Activated CD4-positive, alpha-beta T cell treated with anti-CD3 and anti-CD28 coated beads for 48 hours (primary cell): ENCODE data around the gene DNM2.
"Not testable (repeated sequence)": the region's sequence is repeated elsewhere in the genome, so short reads cannot be mapped to it uniquely, and the experiment has no call there.

Experiments
- DNase-seq: peaks from one replicate; pipeline ENCODE4 v3.0.0-alpha.2; 2020

Gene DNM2

GRCh38 chr19:10839114-10840050, 121.5 kb downstream of the DNM2 start:
- no peak for DNase-seq

- no peak for DNase-seq
Measured at GRCh38 chr19:10842788-10843187, 124.9 kb downstream of the DNM2 start.

GRCh38 chr19:10846500-10847202, 128.8 kb downstream of the DNM2 start:
- DNase-seq, result no peak

GRCh38 chr19:10848230-10848856, 130.5 kb downstream of the DNM2 start, which contains the start of gene C19orf38:
Gene C19orf38, plus strand, starts transcription at chr19:10848415. Its CDS starts 94 bp downstream, at chr19:10848509.
- DNase-seq, result peak; percentile 27

GRCh38 chr19:10850631-10851030, 132.8 kb downstream of the DNM2 start:
- DNase-seq, result no peak

- no peak for DNase-seq
Measured at GRCh38 chr19:10852098-10852800, 134.4 kb downstream of the DNM2 start.

GRCh38 chr19:10852941-10853340, 135.1 kb downstream of the DNM2 start:
- DNase-seq, result no peak

GRCh38 chr19:10854350-10855089, 136.6 kb downstream of the DNM2 start:
- DNase-seq, result no peak

GRCh38 chr19:10855879-10856522, 138.1 kb downstream of the DNM2 start:
- DNase-seq, result peak; percentile 55

GRCh38 chr19:10856899-10857298, 139.0 kb downstream of the DNM2 start:
- DNase-seq, result not testable (repeated sequence)

GRCh38 chr19:10858204-10858828, 140.4 kb downstream of the DNM2 start:
- peak; percentile 45 for DNase-seq

GRCh38 chr19:10861103-10861651, 143.3 kb downstream of the DNM2 start:
- DNase-seq, result peak; percentile 61

GRCh38 chr19:10862561-10863106, 144.8 kb downstream of the DNM2 start:
- DNase-seq, result no peak

GRCh38 chr19:10863107-10863717, 145.3 kb downstream of the DNM2 start:
- no peak for DNase-seq

- DNase-seq, result peak; percentile 90
Measured at GRCh38 chr19:10864538-10864899, 146.6 kb downstream of the DNM2 start.

GRCh38 chr19:10866495-10866894, 148.6 kb downstream of the DNM2 start:
- no peak for DNase-seq

- DNase-seq, result no peak
Measured at GRCh38 chr19:10868872-10869547, 151.1 kb downstream of the DNM2 start.

GRCh38 chr19:10869872-10870311, 152.0 kb downstream of the DNM2 start:
- not testable (repeated sequence) for DNase-seq

- DNase-seq, result no peak
Measured at GRCh38 chr19:10870501-10870954, 152.6 kb downstream of the DNM2 start.
